ENCODE results near the gene PLPP3.

- TF ChIP-seq KLF16 (tag by site-specific recombination; IDR thresholded peaks at IDR 0.05) (no peak), YY1 (tag by site-specific recombination; IDR thresholded peaks at IDR 0.05) (no peak), CTCF (tag by site-specific recombination; IDR thresholded peaks at IDR 0.05) (no peak), ZNF350 (tag by site-specific recombination; IDR thresholded peaks at IDR 0.05) (no peak), ZSCAN30 (tag by site-specific recombination; IDR thresholded peaks at IDR 0.05) (no peak), ZNF423 (tag by site-specific recombination; IDR thresholded peaks at IDR 0.05) (no peak)
These were observed 105.6 kb downstream of the PLPP3 start for GRCh38 chr1:56473582-56474270.

Data from HEK293 (cell line).